Neuronal stem cell (in vitro differentiated cells): ENCODE data around the gene GFPT2.

Source experiments
- DNase-seq: peaks from one replicate; pipeline ENCODE4 v3.0.0-alpha.2; 2013; ENCODE audit warnings: low spot score
- H2AFZ ChIP-seq: one replicate; pipeline ENCODE4 v1.6.1; 2013; ENCODE audit warnings: mild to moderate bottlenecking, low read length, inconsistent platforms
- H2AK5ac ChIP-seq: 2 replicates; pipeline ENCODE4 v1.6.1; 2013; ENCODE audit warnings: low read depth, mild to moderate bottlenecking, inconsistent platforms, low read length, moderate library complexity, mixed read lengths
- H2BK120ac ChIP-seq: 2 replicates; pipeline ENCODE4 v1.6.1; 2013; ENCODE audit warnings: low read depth, mild to moderate bottlenecking, inconsistent platforms, low read length, moderate library complexity, mixed read lengths
- H2BK12ac ChIP-seq: one replicate; pipeline ENCODE4 v1.6.1; 2013; ENCODE audit warnings: low read length, inconsistent platforms
- H2BK15ac ChIP-seq: 2 replicates; pipeline ENCODE4 v1.6.1; 2013; ENCODE audit warnings: mild to moderate bottlenecking, low read length, inconsistent platforms, mixed read lengths
- H2BK5ac ChIP-seq: one replicate; pipeline ENCODE4 v1.6.1; 2013; ENCODE audit warnings: inconsistent platforms, mild to moderate bottlenecking, low read length, moderate library complexity
- H3K14ac ChIP-seq: one replicate; pipeline ENCODE4 v1.6.1; 2013; ENCODE audit warnings: low read length, inconsistent platforms
- H3K18ac ChIP-seq: 2 replicates; pipeline ENCODE4 v1.6.1; 2013; ENCODE audit warnings: low read length, inconsistent platforms
- H3K23ac ChIP-seq: 2 replicates; pipeline ENCODE4 v1.6.1; 2013; ENCODE audit warnings: low read depth, mild to moderate bottlenecking, mixed read lengths, low read length, inconsistent platforms; ENCODE audit not compliant: poor library complexity
- H3K27ac ChIP-seq: replicated peaks from 3 replicates; pipeline ENCODE4 v1.5.1; 2013; ENCODE audit warnings: low read length, inconsistent platforms
- H3K27me3 ChIP-seq, 3 experiments: 2 replicates each; pipeline ENCODE4 v1.6.1; 2013; ENCODE audit warnings: low read length in 3 of 3, mild to moderate bottlenecking in 2 of 3, inconsistent platforms in 1 of 3, low read depth in 1 of 3, mixed read lengths in 1 of 3, moderate library complexity in 1 of 3; ENCODE audit not compliant: control insufficient read depth in 3 of 3, insufficient read depth in 3 of 3
- H3K36me3 ChIP-seq, 2 donors: replicated peaks in 1 of 2; 2 replicates each; pipeline ENCODE4 v1.6.1; 2013; ENCODE audit warnings: low read length in 2 of 2; ENCODE audit not compliant: control insufficient read depth in 2 of 2, insufficient read depth in 2 of 2
- H3K4ac ChIP-seq: 2 replicates; pipeline ENCODE4 v1.6.1; 2013; ENCODE audit warnings: inconsistent platforms, mild to moderate bottlenecking, low read length, moderate library complexity
- H3K4me1 ChIP-seq, 2 donors: 1 replicate in 1 of 2; 2 replicates in 1 of 2; pipeline ENCODE4 v1.6.1; 2013; ENCODE audit warnings: low read length in 2 of 2, low read depth in 1 of 2; ENCODE audit not compliant: control insufficient read depth in 2 of 2, insufficient read depth in 1 of 2
- H3K4me2 ChIP-seq: one replicate; pipeline ENCODE4 v1.6.1; 2013; ENCODE audit warnings: mild to moderate bottlenecking, low read length, inconsistent platforms; ENCODE audit not compliant: insufficient read depth, poor library complexity, severe bottlenecking
- H3K4me3 ChIP-seq, 2 donors: 2 replicates each; pipeline ENCODE4 v1.5.1; 2013; ENCODE audit warnings: low read length in 2 of 2, mild to moderate bottlenecking in 2 of 2, inconsistent platforms in 1 of 2, moderate library complexity in 1 of 2
- H3K79me1 ChIP-seq: one replicate; pipeline ENCODE4 v1.6.1; 2013; ENCODE audit warnings: low read depth, mild to moderate bottlenecking, inconsistent platforms, low read length, moderate library complexity
- H3K9ac ChIP-seq: one replicate; pipeline ENCODE4 v1.6.1; 2013; ENCODE audit warnings: mild to moderate bottlenecking, low read depth, low read length, inconsistent platforms; ENCODE audit not compliant: poor library complexity
- H3K9me3 ChIP-seq, 2 donors: replicated peaks in 1 of 2; 2 replicates each; pipeline versions ENCODE3 to v1.6.1; 2013; ENCODE audit warnings: low read length in 2 of 2, mild to moderate bottlenecking in 2 of 2, inconsistent platforms in 1 of 2, low read depth in 1 of 2, mixed read lengths in 1 of 2, moderate library complexity in 1 of 2; ENCODE audit not compliant: control insufficient read depth in 2 of 2, insufficient read depth in 1 of 2
- H4K8ac ChIP-seq: one replicate; pipeline ENCODE4 v1.6.1; 2013; ENCODE audit warnings: low read depth, mild to moderate bottlenecking, inconsistent platforms, low read length, moderate library complexity
- H4K91ac ChIP-seq: one replicate; pipeline ENCODE4 v1.6.1; 2013; ENCODE audit warnings: low read length, low read depth, mild to moderate bottlenecking, inconsistent platforms; ENCODE audit not compliant: poor library complexity
- WGBS, 2 donors: extraction: QIAGEN DNeasy Blood & Tissue Kit; methylation state at CpG; one replicate each; pipeline ENCODE4 v1.1.7; 2013; ENCODE audit warnings: missing lambda C conversion rate in 2 of 2, mixed read lengths in 1 of 2; ENCODE audit not compliant: insufficient read length in 2 of 2, insufficient replicate concordance in 1 of 2; ENCODE audit errors: extremely low coverage in 2 of 2; 5-methylcytosine and 5-hydroxymethylcytosine counted together

Gene GFPT2

DNA sequence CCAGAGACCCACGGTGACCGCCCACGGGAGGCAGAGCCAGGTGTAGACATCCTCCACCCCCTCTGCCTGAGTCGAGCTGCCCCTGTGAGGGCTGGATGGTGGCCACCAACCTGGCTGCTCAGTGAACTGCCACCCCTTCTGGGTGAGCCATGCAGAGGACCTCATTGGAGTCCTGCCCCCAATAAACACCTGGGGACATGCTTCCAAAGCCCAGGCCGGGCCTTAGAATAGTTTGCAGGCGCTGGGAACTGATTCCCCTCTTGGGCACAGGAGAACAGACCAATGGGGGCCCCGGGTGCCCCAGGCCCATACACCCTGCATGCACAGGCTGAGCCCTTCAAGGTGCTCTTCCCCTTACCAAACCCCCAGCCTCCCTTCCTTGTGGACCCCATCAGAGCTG lies 38.1 kb upstream of the GFPT2 start:
- no peak overlapping the region for H2BK5ac ChIP-seq
- no peak overlapping the region for H3K27ac ChIP-seq
- no peak overlapping the region for H3K4ac ChIP-seq
- no peak overlapping the region for H2BK120ac ChIP-seq
- H2BK15ac ChIP-seq, result no peak overlapping the region
- no peak overlapping the region for H3K14ac ChIP-seq
- no peaks in the 10 kb centered on the region for H3K9me3 ChIP-seq
- H4K91ac ChIP-seq, result no peak overlapping the region
- peaks cover 0 to 8% (median 0%) of the 10 kb centered on the region in 3 experiments for H3K27me3 ChIP-seq
- no peak overlapping the region for H2AFZ ChIP-seq
- no peaks in the 10 kb centered on the region for H3K4me1 ChIP-seq
- H3K18ac ChIP-seq, result peak overlapping the region; percentile 57
- H2BK12ac ChIP-seq, result no peak overlapping the region
- H3K4me2 ChIP-seq, result no peak overlapping the region
- no peak overlapping the region for H3K23ac ChIP-seq
- WGBS, 2 donors, result no CpG with 5 or more reads among the region's 7 CpGs
- H3K79me1 ChIP-seq, result no peaks in the 10 kb centered on the region
- no peak overlapping the region for H3K9ac ChIP-seq
- H2AK5ac ChIP-seq, result no peak overlapping the region
- H4K8ac ChIP-seq, result no peak overlapping the region
- DNase-seq, result no peak
- no peaks in the 10 kb centered on the region for H3K36me3 ChIP-seq
- H3K4me3 ChIP-seq, result no peak overlapping the region

DNA sequence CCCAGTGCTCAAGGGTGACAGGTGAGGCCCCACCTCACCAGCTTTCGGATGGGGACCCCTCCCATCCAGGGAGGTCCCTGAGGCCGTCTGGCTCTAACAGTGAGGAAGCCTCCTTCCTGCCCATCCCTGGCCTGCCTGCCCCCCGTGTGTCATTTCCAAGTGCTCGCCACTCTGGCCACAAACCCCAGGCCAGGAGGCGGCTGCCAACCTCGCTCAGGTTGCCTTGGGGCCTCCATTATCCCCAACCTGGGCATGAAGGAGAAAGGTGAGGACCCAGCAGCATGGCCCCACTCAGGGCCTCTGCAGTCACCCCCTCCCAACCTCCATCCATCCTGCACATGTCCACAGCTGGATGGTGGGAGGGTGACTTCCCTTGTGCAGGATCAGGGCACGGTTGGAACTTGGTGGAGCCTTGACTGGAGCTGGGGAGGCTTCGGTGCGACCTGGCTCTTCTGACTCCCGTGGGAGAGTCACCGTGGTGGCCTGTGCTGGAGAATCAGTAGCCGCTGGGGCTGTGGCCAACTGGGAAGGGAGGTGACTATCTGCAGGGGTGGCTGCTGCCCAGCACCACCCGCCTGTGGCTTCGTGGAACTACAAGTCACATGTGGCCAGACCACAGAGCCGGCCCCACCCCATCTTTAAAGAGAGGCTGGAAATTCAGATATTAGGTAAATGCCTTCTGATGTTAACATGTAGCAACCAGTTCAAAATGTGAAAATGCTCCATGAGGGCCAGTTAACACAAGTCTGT lies 37.5 kb upstream of the GFPT2 start:
- H3K23ac ChIP-seq, result no peak overlapping the region
- H4K8ac ChIP-seq, result no peak overlapping the region
- no CpG with 5 or more reads among the region's 15 CpGs for WGBS, 2 donors
- peak overlapping the region; percentile 3 for H3K18ac ChIP-seq
- H3K4ac ChIP-seq, result no peak overlapping the region
- no peak overlapping the region for H4K91ac ChIP-seq
- H3K4me2 ChIP-seq, result no peak overlapping the region
- DNase-seq, result no peak
- H2BK15ac ChIP-seq, result no peak overlapping the region
- H3K79me1 ChIP-seq, result no peaks in the 10 kb centered on the region
- no peak overlapping the region for H2BK120ac ChIP-seq
- H2AFZ ChIP-seq, result no peak overlapping the region
- H3K36me3 ChIP-seq, result no peaks in the 10 kb centered on the region
- H3K9me3 ChIP-seq, result no peaks in the 10 kb centered on the region
- H2AK5ac ChIP-seq, result peak overlapping the region; percentile 52
- H2BK12ac ChIP-seq, result no peak overlapping the region
- H3K4me1 ChIP-seq, result no peaks in the 10 kb centered on the region
- H3K27me3 ChIP-seq, result peaks cover 0 to 4% (median 0%) of the 10 kb centered on the region in 3 experiments
- H3K27ac ChIP-seq, result no peak overlapping the region
- H2BK5ac ChIP-seq, result no peak overlapping the region
- H3K14ac ChIP-seq, result no peak overlapping the region
- no peak overlapping the region for H3K9ac ChIP-seq
- H3K4me3 ChIP-seq, result peak overlapping the region in 1 of 2 donors; percentile 34

DNA sequence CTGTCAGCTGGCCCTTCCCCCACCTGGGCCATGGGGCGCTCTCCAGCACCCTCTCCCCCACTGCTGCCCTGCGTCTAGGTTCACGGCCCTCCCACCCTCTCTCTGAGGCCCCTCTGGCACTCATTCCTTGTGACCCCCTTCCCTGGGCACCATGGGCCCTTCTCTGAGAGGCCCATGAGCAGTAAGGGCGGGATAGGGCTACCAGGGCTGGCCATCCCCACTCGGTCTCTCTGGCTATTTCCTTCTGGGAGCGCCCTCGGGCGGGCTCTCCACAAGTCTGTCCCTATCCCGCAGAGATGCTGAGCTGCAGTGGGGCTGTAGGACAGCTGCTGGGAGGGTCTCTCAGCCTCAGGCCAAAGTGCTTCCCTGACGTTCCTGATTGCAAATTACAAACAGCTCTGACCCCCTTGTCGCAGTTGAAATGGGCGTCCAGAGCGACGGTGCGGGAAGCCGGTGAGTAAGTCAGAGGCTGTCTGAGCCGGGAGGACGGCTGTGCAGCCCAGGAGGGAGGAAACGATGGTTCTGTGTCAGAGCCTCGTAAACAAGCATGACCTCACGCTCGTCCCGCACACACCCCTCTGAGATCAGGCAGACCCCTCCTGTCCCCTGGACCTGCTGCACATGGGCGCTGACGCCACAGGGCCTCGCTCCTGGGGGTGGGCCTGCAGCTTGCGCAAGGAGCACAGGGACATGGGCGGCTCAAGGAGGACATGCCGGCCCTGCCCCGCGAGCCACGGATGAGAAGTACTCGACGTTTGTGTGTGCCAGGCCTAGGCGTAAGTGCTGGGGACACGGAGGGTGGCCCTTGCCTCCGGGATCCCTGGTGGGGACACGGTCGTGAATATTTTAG lies 36.3 kb upstream of the GFPT2 start:
- peaks cover 0 to 3% (median 0%) of the 10 kb centered on the region in 3 experiments for H3K27me3 ChIP-seq
- peak overlapping the region; percentile 61 for H2AFZ ChIP-seq
- peak overlapping the region; percentile 92 for H4K8ac ChIP-seq
- H3K18ac ChIP-seq, result peak overlapping the region; percentile 85
- no CpG with 5 or more reads among the region's 39 CpGs for WGBS, 2 donors
- H2BK5ac ChIP-seq, result no peak overlapping the region
- no peaks in the 10 kb centered on the region for H3K4me1 ChIP-seq
- no peak overlapping the region for H2BK120ac ChIP-seq
- H2AK5ac ChIP-seq, result peak overlapping the region; percentile 81
- H3K27ac ChIP-seq, result no peak overlapping the region
- no peak overlapping the region for H3K4ac ChIP-seq
- H3K9me3 ChIP-seq, result no peaks in the 10 kb centered on the region
- no peaks in the 10 kb centered on the region for H3K79me1 ChIP-seq
- no peak overlapping the region for H3K4me2 ChIP-seq
- H2BK15ac ChIP-seq, result no peak overlapping the region
- H3K9ac ChIP-seq, result peak overlapping the region; percentile 44
- H3K23ac ChIP-seq, result peak overlapping the region; percentile 65
- H4K91ac ChIP-seq, result peak overlapping the region; percentile 53
- H3K36me3 ChIP-seq, result no peaks in the 10 kb centered on the region
- peak overlapping the region; percentile 94 for H3K14ac ChIP-seq
- DNase-seq, result no peak
- H3K4me3 ChIP-seq, result no peak overlapping the region
- H2BK12ac ChIP-seq, result peak overlapping the region; percentile 58

DNA sequence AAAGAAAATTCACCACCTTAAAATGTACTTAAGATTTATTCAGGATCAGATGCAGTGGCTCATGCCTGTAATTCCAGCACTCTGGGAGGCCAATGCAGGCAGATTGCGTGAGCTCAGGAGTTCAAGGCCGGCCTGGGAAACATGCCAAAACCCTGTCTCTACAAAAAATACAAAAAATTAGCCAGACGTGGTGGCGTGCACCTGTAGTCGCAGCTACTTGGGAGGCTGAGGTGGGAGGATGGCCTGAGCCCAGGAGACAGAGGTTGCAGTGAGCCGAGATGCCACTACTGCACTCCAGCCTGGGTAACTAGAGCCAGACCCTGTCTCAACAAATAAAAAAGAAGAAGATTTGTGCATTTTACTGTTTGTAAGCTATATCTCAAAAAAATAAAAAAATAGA lies 34.7 kb upstream of the GFPT2 start:
- no peak overlapping the region for H3K14ac ChIP-seq
- no peaks in the 10 kb centered on the region for H3K9me3 ChIP-seq
- no peak overlapping the region for H3K23ac ChIP-seq
- H4K8ac ChIP-seq, result no peak overlapping the region
- no peak overlapping the region for H3K9ac ChIP-seq
- no peak overlapping the region for H2BK120ac ChIP-seq
- no peak overlapping the region for H2AK5ac ChIP-seq
- no peak overlapping the region for H2BK12ac ChIP-seq
- H3K27me3 ChIP-seq, result peaks cover 0 to 3% (median 0%) of the 10 kb centered on the region in 3 experiments
- no peak overlapping the region for H2AFZ ChIP-seq
- H3K18ac ChIP-seq, result no peak overlapping the region
- no peak overlapping the region for H2BK5ac ChIP-seq
- no peak for DNase-seq
- H3K36me3 ChIP-seq, result no peaks in the 10 kb centered on the region
- H3K4me2 ChIP-seq, result no peak overlapping the region
- H2BK15ac ChIP-seq, result no peak overlapping the region
- no peaks in the 10 kb centered on the region for H3K4me1 ChIP-seq
- H3K27ac ChIP-seq, result no peak overlapping the region
- H3K79me1 ChIP-seq, result no peaks in the 10 kb centered on the region
- no CpG with 5 or more reads among the region's 6 CpGs for WGBS, 2 donors
- H3K4me3 ChIP-seq, result no peak overlapping the region
- no peak overlapping the region for H4K91ac ChIP-seq
- H3K4ac ChIP-seq, result no peak overlapping the region
